Ovary (tissue), 9 donors: Measurements from ENCODE around the gene SPDYA. TPM values are rescaled to one million over a fixed set of nuclear protein-coding genes. Genes with fewer than 3 reads are reported as not detected.

Experiments
- DNase-seq, 5 donors: peaks; one replicate each; pipeline ENCODE4 v3.0.0-alpha.2; 2019 to 2020
- H3K27ac ChIP-seq, 2 donors: fragments of 200-600 bp; one replicate each; pipeline versions ENCODE4 v1.5.1 to v1.8.0; 2019 to 2022
- H3K27me3 ChIP-seq: fragments of 200-600 bp; one replicate; pipeline ENCODE4 v1.8.0; 2022
- H3K36me3 ChIP-seq: fragments of 200-600 bp; sonication (generic); one replicate; pipeline ENCODE4 v1.5.1; 2019
- H3K4me1 ChIP-seq: one replicate; pipeline ENCODE4 v1.8.1; 2013; ENCODE audit warnings: mild to moderate bottlenecking, moderate library complexity; ENCODE audit not compliant: insufficient read depth
- H3K4me3 ChIP-seq: fragments of 200-600 bp; sonication (generic); one replicate; pipeline ENCODE4 v1.5.1; 2017
- H3K9me3 ChIP-seq, 2 donors: fragments of 200-600 bp in 1 of 2; sonication (generic) in 1 of 2; one replicate each; pipeline versions ENCODE4 v1.5.1 to v1.8.1; 2013 to 2019; ENCODE audit warnings: mild to moderate bottlenecking in 1 of 2, moderate library complexity in 1 of 2
- EP300 ChIP-seq: sonication (generic); formaldehyde crosslinking; IDR thresholded peaks from one replicate; pipeline ENCODE4 v1.6.1; 2017; ENCODE audit warnings: antibody characterized with exemption
- POLR2A ChIP-seq: fragments of 450-650 bp; IDR thresholded peaks from one replicate; pipeline ENCODE4 v1.6.1; 2017; ENCODE audit warnings: antibody characterized with exemption, mild to moderate bottlenecking, moderate library complexity
- WGBS, 3 donors: extraction: QIAGEN DNeasy Blood & Tissue Kit in 1 of 3; methylation state at CpG; one replicate each; pipeline versions ENCODE4 v1.1.5 to v1.1.7; 2013 to 2017; 5-methylcytosine and 5-hydroxymethylcytosine counted together
- intact Hi-C, 4 donors: fragments of 100-400 bp; cut with DNase I; formaldehyde crosslinking; loops; one replicate each; pipeline versions ENCODE4 v1.11.0 to v1.15.1; 2022 to 2023
- polyA plus RNA-seq, 2 donors: library from polyadenylated mRNA; stranded (reverse); fragments of 200-250 nt in 1 of 2; fragments of 350-450 nt in 1 of 2; fragmentation: Illumina TruSeq in 1 of 2; extraction: RNeasy Lipid Tissue Mini Kit (QIAGEN cat#74804) in 1 of 2; gene quantifications; one replicate each; pipeline ENCODE4 v1.2.3, GENCODE V29; 2013 to 2014
- total RNA-seq, 7 donors: library from RNA; depleted of rRNA in 2 of 7; stranded (reverse); fragments of >200 nt in 2 of 7; fragmentation: NEBNext Ultra II Directional in 3 of 7; extraction: Animal tissue kit (Norgen Biotek cat#: 25700) in 3 of 7; gene quantifications; one replicate each; pipeline versions ENCODE4 v1.1.0 to v1.2.4, GENCODE V29; 2016 to 2023
- TF ChIP-seq, protein P1 (sequence below), 3 donors: fragments of 450-650 bp in 2 of 3; fragments of 200-600 bp in 1 of 3; IDR thresholded peaks; one replicate each; pipeline versions ENCODE4 v1.5.1 to v1.8.0; 2016 to 2022; ENCODE audit warnings: antibody characterized with exemption in 3 of 3, mild to moderate bottlenecking in 1 of 3
- donor health status: DM: no; HTN: no; CAD: no; lungs with moderate emphysema.
- donor health status: DM: no; HTN: no; CAD: no.
- donor health status: Bipolar disorder and iron deficiency.
- donor health status: DM: yes; HTN: yes; CAD: no.
- donor health status: DM: no; HTN: no; CAD: no.
- donor health status: DM: yes; HTN: yes; CAD: no.

SPDYA gene
- total and polyA plus RNA-seq, 9 donors, result 0.13 to 4.3 (median 0.94) TPM

DNA sequence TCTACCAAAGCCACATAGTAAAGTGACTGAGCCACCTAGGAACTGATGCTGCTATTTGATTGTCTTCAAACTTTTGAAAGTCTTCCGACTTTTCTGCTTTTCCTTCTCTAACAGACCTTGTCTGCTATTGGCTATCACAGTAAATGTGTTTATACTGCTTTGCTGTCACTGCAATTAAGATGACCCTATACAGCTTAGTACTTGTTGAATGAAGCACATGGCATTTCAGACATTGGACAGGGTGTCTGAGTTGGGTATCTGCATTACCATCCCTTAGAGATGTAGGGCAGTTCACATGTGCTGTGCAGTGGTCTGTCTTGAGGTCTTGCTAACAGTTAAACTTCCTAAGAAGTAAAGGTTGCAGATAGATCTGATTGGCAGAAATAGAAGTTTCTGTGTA is 87.4 kb downstream of the SPDYA start:
- Histone ChIP-seq H3K27me3 (no peaks in the 10 kb centered on the region), H3K4me1 (peaks cover 4% of the 10 kb centered on the region), H3K4me3 (no peak overlapping the region), H3K9me3 (no peaks in the 10 kb centered on the region), H3K27ac (no peak overlapping the region), H3K36me3 (no peaks in the 10 kb centered on the region)
- TF ChIP-seq, protein P1, sequence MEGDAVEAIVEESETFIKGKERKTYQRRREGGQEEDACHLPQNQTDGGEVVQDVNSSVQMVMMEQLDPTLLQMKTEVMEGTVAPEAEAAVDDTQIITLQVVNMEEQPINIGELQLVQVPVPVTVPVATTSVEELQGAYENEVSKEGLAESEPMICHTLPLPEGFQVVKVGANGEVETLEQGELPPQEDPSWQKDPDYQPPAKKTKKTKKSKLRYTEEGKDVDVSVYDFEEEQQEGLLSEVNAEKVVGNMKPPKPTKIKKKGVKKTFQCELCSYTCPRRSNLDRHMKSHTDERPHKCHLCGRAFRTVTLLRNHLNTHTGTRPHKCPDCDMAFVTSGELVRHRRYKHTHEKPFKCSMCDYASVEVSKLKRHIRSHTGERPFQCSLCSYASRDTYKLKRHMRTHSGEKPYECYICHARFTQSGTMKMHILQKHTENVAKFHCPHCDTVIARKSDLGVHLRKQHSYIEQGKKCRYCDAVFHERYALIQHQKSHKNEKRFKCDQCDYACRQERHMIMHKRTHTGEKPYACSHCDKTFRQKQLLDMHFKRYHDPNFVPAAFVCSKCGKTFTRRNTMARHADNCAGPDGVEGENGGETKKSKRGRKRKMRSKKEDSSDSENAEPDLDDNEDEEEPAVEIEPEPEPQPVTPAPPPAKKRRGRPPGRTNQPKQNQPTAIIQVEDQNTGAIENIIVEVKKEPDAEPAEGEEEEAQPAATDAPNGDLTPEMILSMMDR (IDR thresholded peaks at IDR 0.05), result no peak
- no peak for TF ChIP-seq EP300
- TF ChIP-seq POLR2A, result no peak
- no peak for DNase-seq
- intact Hi-C loops, result no loop called here
- 55 to 61% (median 56%) methylated on average over 1 of the region's 1 CpG for WGBS, 3 donors

Other genes with a start within 250 kb of the SPDYA start
- gene PPP1CB, start 59.0 kb upstream of the SPDYA start, total RNA-seq, result 100 to 1,000 TPM; 229 to 421 (median 313) TPM
- gene PPP1CB, start 59.0 kb upstream of the SPDYA start, polyA plus RNA-seq, result 10 to 100 TPM; 90.9 to 97.8 TPM
- 10 to 100 TPM in 6 of 7 donors, 1 to 10 TPM in 1; 8.1 to 18.4 (median 14.2) TPM for gene TRMT61B, start 59.5 kb downstream of the SPDYA start, total RNA-seq
- gene TRMT61B, start 59.5 kb downstream of the SPDYA start, polyA plus RNA-seq, result 10 to 100 TPM; 11.7 to 13.0 TPM
- 10 to 100 TPM; 29.0 to 63.5 (median 46.8) TPM for gene WDR43, start 83.8 kb downstream of the SPDYA start, total RNA-seq
- 10 to 100 TPM; 14.0 to 29.0 TPM for gene WDR43, start 83.8 kb downstream of the SPDYA start, polyA plus RNA-seq
- gene TOGARAM2, start 170.5 kb downstream of the SPDYA start, total RNA-seq, result 10 to 100 TPM in 1 of 7 donors, 1 to 10 TPM in 5, under 1 TPM in 1; 0.95 to 21.1 (median 1.8) TPM
- gene TOGARAM2, start 170.5 kb downstream of the SPDYA start, polyA plus RNA-seq, result under 1 TPM; 0.33 to 0.58 TPM